Karpas-422 (cell line): ENCODE measurements around the gene TIMM8B. TPM values are rescaled to one million over a fixed set of nuclear protein-coding genes. Genes with fewer than 3 reads are reported as not detected.

Experiments
- DNase-seq: peaks from one replicate; pipeline ENCODE4 v3.0.0-alpha.2; 2015
- H2AFZ ChIP-seq: fragments of 200-600 bp; sonication (generic); 2 replicates; pipeline ENCODE4 v1.6.1; 2014; ENCODE audit warnings: antibody characterized with exemption, low read length, mixed read lengths
- H3K27ac ChIP-seq: fragments of 200-600 bp; sonication (generic); 2 replicates; pipeline ENCODE4 v1.5.1; 2014; ENCODE audit warnings: mild to moderate bottlenecking, low read length, moderate library complexity
- H3K27me3 ChIP-seq: fragments of 200-600 bp; sonication (generic); 2 replicates; pipeline ENCODE4 v1.6.1; 2014; ENCODE audit warnings: low read length, mixed read lengths
- H3K36me3 ChIP-seq: fragments of 200-600 bp; sonication (generic); 2 replicates; pipeline ENCODE4 v1.6.1; 2014; ENCODE audit warnings: low read length, mixed read lengths; ENCODE audit not compliant: insufficient read depth
- H3K4me1 ChIP-seq: fragments of 200-600 bp; sonication (generic); 2 replicates; pipeline ENCODE4 v1.6.1; 2014; ENCODE audit warnings: mild to moderate bottlenecking, low read length, mixed read lengths
- H3K4me2 ChIP-seq: fragments of 200-600 bp; sonication (generic); 2 replicates; pipeline ENCODE4 v1.6.1; 2014; ENCODE audit warnings: low read length, low read depth, mild to moderate bottlenecking; ENCODE audit not compliant: poor library complexity, severe bottlenecking
- H3K4me3 ChIP-seq: fragments of 200-600 bp; sonication (generic); 2 replicates; pipeline ENCODE4 v1.5.1; 2014; ENCODE audit warnings: mild to moderate bottlenecking, antibody characterized with exemption, low read length, mixed read lengths
- H3K79me2 ChIP-seq: fragments of 200-600 bp; sonication (generic); 2 replicates; pipeline ENCODE4 v1.6.1; 2014; ENCODE audit warnings: mild to moderate bottlenecking, low read length, mixed read lengths
- H3K9ac ChIP-seq: fragments of 200-600 bp; sonication (generic); 2 replicates; pipeline ENCODE4 v1.6.0; 2014; ENCODE audit warnings: low read length
- H3K9me2 ChIP-seq: fragments of 200-600 bp; sonication (generic), shearing (Covaris generic); replicated peaks from 2 replicates; pipeline ENCODE4 v1.6.0; 2014; ENCODE audit warnings: mild to moderate bottlenecking, low read length, moderate library complexity; ENCODE audit not compliant: insufficient read depth
- H3K9me3 ChIP-seq: fragments of 300-700, 200-600 bp; sonication (generic); 2 replicates; pipeline ENCODE4 v1.6.1; 2014; ENCODE audit warnings: low read length, mixed read lengths
- H4K20me1 ChIP-seq: fragments of 200-600 bp; sonication (generic); 2 replicates; pipeline ENCODE4 v1.6.1; 2014; ENCODE audit warnings: mild to moderate bottlenecking, antibody characterized with exemption, low read length, low read depth; ENCODE audit not compliant: insufficient read depth
- total RNA-seq: library from RNA; depleted of rRNA; stranded (reverse); fragments of >200 nt; shearing (Covaris generic); gene quantifications from 2 replicates; pipeline ENCODE4 v1.2.3, GENCODE V29; 2014; ENCODE audit warnings: low replicate concordance; rRNA removed

The TIMM8B gene, protein sequence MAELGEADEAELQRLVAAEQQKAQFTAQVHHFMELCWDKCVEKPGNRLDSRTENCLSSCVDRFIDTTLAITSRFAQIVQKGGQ
- total RNA-seq, result 53.3 and 73.4 TPM in 2 replicates

DNA sequence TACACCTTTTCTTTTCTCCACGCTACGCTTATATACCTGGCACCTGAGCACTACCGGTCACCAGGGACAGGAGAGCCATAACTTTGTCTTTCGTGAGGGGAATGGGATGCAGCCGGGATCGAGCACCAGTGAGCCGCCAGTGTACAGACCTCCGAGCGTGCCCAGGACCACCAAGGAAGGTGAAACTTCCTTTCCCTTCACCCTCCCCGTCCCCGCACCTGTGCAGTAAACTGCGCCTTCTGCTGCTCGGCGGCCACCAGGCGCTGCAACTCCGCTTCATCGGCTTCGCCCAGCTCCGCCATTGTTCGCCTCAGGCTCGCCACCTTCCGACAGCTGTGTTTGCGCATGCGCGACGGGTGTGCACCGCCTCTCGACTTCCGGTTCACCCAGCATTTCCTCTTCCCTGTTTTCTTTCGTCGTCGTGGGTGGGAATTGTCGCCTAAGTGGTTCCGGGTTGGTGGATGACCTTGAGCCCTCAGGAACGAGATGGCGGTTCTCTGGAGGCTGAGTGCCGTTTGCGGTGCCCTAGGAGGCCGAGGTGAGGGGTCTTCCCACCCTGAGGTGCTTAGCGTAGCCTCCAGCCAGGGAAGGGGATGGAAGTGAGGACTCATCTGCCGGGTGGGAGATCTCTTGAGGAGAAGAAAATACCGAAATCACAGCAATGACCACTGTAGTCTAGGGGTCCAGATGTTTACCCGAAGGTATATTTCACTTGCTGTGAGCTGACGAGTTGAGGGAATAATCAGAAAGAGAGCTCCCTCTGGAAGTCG is at the start of gene TIMM8B, which contains the start of gene SDHD:
Gene TIMM8B, minus strand, starts transcription at position 335 of the 770 bp plus-strand sequence. Its CDS starts 33 bp downstream, at position 302.
Gene SDHD, plus strand, starts transcription at position 452 of the 770 bp plus-strand sequence. Its CDS starts 35 bp downstream, at position 487.
- Histone ChIP-seq H3K4me3 (peak within 1 kb of the TSS; percentile 92), H3K9me2 (no peaks in the 10 kb centered on the region), H2AFZ (peak within 1 kb of the TSS; percentile 43; the same call in 1 of the 2 replicates), H4K20me1 (no peaks in the 10 kb centered on the region), H3K79me2 (peaks cover 57% of the 10 kb centered on the region), H3K36me3 (peaks cover 28% of the 10 kb centered on the region), H3K9me3 (no peaks in the 10 kb centered on the region), H3K4me2 (peak within 1 kb of the TSS; percentile 80), H3K4me1 (peaks cover 22% of the 10 kb centered on the region), H3K27me3 (no peaks in the 10 kb centered on the region), H3K9ac (peak within 1 kb of the TSS; percentile 92), H3K27ac (peak within 1 kb of the TSS; percentile 54)
- peak; percentile 96 for DNase-seq

DNA sequence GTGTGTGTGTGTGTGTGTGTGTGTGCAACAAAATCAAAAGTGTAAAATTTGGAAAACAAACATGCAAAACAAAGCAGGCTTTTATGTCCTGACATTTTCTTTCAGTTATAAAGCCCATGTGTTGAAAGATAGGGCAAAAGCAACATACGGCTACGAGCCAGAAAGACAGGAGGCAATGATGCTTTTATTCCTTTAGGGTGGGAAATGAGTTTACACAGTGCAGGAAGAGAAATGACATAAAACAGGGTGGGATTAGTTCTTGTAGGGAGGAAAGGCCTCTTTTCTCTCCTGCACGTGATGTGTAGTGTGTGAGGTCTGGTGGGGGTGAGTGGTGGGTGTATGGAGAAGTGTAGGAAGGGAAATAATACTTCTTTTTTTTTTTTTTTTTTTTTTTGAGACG is 47.9 kb upstream of the TIMM8B start:
- Histone ChIP-seq H3K79me2 (no peaks in the 10 kb centered on the region), H2AFZ (no peak overlapping the region), H3K9me3 (no peaks in the 10 kb centered on the region), H3K9me2 (no peaks in the 10 kb centered on the region), H3K4me3 (no peak overlapping the region), H3K27ac (no peak overlapping the region), H3K4me2 (no peak overlapping the region), H3K36me3 (no peaks in the 10 kb centered on the region), H3K4me1 (no peaks in the 10 kb centered on the region), H4K20me1 (no peaks in the 10 kb centered on the region), H3K9ac (no peak overlapping the region), H3K27me3 (no peaks in the 10 kb centered on the region)
- no peak for DNase-seq

DNA sequence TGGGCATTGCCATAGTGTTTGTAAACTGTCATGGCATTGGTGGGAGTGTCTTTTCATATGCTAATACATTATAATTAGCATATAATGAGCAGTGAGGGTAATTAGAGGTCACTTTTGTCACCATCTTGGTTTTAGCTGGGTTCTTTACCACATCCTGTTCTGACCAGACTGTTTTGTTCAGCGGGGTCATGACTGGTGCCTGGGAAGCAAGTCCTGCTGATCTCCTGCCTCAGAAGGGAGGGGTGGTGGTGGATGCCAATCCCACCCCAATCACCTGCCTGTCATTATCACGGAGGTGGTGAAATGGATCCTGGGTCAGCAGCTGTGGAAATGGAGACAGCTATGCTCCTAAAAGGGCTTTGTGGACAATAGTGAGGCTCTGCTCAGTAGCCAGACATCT is 46.2 kb upstream of the TIMM8B start:
- Histone ChIP-seq H3K9ac (no peak overlapping the region), H3K79me2 (no peaks in the 10 kb centered on the region), H3K4me3 (no peak overlapping the region), H2AFZ (no peak overlapping the region), H3K36me3 (no peaks in the 10 kb centered on the region), H3K9me3 (no peaks in the 10 kb centered on the region), H4K20me1 (no peaks in the 10 kb centered on the region), H3K4me2 (no peak overlapping the region), H3K27ac (no peak overlapping the region), H3K27me3 (no peaks in the 10 kb centered on the region), H3K4me1 (no peaks in the 10 kb centered on the region), H3K9me2 (no peaks in the 10 kb centered on the region)
- DNase-seq, result no peak

DNA sequence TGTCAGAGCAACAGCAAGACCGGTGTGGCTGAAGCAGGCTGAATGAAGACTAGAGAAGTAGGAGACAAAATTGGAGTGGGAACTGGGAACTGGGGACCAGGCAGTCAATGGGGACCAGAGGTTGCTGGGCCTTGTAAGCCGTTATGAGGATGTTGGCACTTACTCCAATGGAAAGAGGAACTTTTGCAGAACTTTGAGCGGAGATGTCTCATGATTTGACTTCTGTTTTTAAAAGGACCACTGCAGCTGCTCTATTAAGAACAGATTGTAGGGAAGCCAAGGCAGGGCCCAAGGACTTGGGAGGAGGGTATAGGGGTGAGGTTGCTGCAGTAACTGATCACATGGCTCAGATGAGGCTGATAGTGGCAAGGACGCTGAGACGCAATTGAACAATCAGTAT is 43.1 kb upstream of the TIMM8B start:
- Histone ChIP-seq H2AFZ (no peak overlapping the region), H3K4me3 (no peak overlapping the region), H3K36me3 (no peaks in the 10 kb centered on the region), H3K27ac (no peak overlapping the region), H3K9ac (no peak overlapping the region), H3K27me3 (no peaks in the 10 kb centered on the region), H3K4me1 (no peaks in the 10 kb centered on the region), H3K79me2 (no peaks in the 10 kb centered on the region), H3K4me2 (no peak overlapping the region), H3K9me3 (no peaks in the 10 kb centered on the region), H4K20me1 (no peaks in the 10 kb centered on the region), H3K9me2 (no peaks in the 10 kb centered on the region)
- DNase-seq, result no peak

DNA sequence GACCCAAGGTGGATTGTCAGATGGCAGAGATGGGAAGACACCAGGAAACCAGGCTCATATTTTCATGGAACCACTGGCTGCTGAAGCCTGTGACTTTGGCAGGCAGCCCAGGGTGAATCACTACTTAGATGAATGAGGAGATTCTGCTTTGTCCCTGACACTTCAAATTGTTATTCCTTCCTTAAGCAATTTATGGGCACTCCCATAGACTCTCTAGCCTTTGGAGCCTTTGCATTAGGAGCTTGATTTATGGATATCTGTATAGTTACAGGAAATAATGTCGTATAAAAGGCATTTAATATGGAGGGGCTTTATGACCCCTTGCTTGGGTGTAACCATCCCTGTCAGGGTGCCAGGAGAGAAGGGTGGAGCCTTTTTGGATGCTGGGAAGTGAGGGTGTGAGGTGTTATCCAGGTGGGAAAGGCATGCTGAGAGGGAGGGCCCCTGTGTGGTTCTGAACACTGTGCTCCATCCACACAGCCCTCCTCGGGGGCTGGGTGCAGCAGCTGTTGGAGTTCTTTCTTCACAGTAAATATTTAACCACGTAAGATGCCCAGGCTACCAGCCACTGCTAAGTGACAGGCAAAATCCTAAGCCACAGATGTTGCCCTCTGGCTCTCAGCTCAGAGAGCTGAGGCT is 42.0 kb upstream of the TIMM8B start:
- Histone ChIP-seq H3K4me2 (no peak overlapping the region), H3K27me3 (no peaks in the 10 kb centered on the region), H3K36me3 (no peaks in the 10 kb centered on the region), H3K27ac (no peak overlapping the region), H3K4me1 (no peaks in the 10 kb centered on the region), H3K9ac (no peak overlapping the region), H3K79me2 (no peaks in the 10 kb centered on the region), H3K9me2 (no peaks in the 10 kb centered on the region), H4K20me1 (no peaks in the 10 kb centered on the region), H2AFZ (no peak overlapping the region), H3K4me3 (no peak overlapping the region), H3K9me3 (no peaks in the 10 kb centered on the region)
- no peak for DNase-seq

DNA sequence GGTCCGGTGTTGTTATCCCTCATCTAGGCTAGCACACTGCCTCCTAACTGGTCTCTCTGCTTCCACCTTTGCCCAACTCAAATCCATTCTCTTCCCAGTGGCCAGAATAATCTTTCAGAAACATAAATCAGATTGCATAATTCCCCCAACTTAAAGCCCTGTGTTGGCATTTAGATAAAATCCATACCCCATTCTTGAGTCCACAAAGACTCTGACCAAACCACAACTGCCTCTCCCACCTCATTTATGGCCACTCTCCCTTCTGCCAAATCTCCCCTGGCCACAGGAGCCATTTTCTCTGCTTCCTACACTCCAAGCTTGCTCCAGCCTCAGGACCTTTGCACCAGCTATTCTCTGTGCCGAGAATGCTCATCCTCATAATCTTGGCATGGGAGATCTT is 40.5 kb upstream of the TIMM8B start:
- no peak overlapping the region for H2AFZ ChIP-seq
- H3K9me2 ChIP-seq, result no peaks in the 10 kb centered on the region
- no peaks in the 10 kb centered on the region for H3K36me3 ChIP-seq

DNA sequence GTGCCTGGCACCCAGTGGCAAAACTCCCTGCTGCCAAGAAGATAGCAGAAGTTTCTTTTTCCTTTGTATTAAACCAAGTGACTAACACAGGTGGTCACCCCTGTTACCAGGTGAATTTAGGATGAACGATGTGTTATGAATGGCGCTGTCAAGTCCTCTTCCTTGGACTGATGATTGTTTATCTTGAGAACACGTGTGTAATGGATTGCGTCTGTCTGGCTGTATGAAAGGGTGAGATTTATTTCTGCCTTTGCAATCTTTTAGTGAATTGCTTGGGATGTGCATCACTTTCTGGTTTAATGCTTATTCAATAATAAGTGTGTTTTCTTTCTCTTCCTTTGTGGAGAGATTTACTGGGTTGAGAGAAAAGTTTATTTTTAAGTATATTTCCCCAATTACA is 36.6 kb upstream of the TIMM8B start:
- H3K9ac ChIP-seq, result no peak overlapping the region
- H3K4me1 ChIP-seq, result no peaks in the 10 kb centered on the region

More for the DNA sequence above, 40.5 kb upstream of the TIMM8B start:
- no peaks in the 10 kb centered on the region for H3K4me1 ChIP-seq
- H3K4me2 ChIP-seq, result no peak overlapping the region
- H3K27ac ChIP-seq, result no peak overlapping the region
- no peak for DNase-seq
- H4K20me1 ChIP-seq, result no peaks in the 10 kb centered on the region
- H3K4me3 ChIP-seq, result no peak overlapping the region
- no peaks in the 10 kb centered on the region for H3K27me3 ChIP-seq
- H3K9ac ChIP-seq, result no peak overlapping the region
- no peaks in the 10 kb centered on the region for H3K9me3 ChIP-seq
- H3K79me2 ChIP-seq, result no peaks in the 10 kb centered on the region

DNA sequence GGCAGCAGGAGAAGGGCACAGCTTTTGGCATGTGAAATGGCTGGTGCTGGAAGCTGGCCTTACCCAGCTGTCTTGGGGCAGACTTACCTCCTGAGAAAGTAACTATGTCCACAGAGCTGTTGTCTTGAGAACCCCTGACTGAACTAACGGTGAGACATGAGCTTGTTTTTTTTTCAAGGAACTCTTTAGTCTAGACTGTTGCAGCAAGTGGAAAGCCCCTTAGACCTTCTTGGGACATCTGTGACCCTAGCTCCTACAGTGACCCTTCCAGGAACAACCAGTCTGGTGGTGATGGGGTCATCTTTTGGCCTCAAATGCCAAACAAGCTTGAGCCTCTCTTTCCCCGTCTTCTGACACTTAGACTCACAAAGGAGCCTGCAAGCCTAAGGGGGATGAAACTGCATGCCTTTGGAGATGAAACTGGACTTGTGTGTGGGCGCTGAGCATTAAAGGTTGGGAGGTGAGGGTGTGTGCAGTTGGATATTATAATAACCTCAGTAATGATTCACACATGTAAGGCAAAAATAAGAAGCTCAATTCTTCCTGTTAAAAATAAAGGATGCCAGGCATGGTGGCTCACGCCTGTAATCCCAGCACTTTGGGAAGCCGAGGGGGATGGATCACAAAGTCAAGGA is 35.5 kb upstream of the TIMM8B start:
- Histone ChIP-seq H3K9ac (no peak overlapping the region), H3K9me2 (no peaks in the 10 kb centered on the region), H3K4me3 (no peak overlapping the region), H3K27ac (no peak overlapping the region), H3K4me1 (no peaks in the 10 kb centered on the region), H3K27me3 (no peaks in the 10 kb centered on the region), H4K20me1 (no peaks in the 10 kb centered on the region), H3K4me2 (no peak overlapping the region), H3K79me2 (no peaks in the 10 kb centered on the region), H3K9me3 (no peaks in the 10 kb centered on the region), H3K36me3 (no peaks in the 10 kb centered on the region), H2AFZ (no peak overlapping the region)
- no peak for DNase-seq

More for the DNA sequence above, 36.6 kb upstream of the TIMM8B start:
- Histone ChIP-seq H3K9me2 (no peaks in the 10 kb centered on the region), H3K36me3 (no peaks in the 10 kb centered on the region), H3K27ac (no peak overlapping the region), H3K79me2 (no peaks in the 10 kb centered on the region), H3K27me3 (no peaks in the 10 kb centered on the region), H3K4me2 (no peak overlapping the region), H3K4me3 (no peak overlapping the region), H4K20me1 (no peaks in the 10 kb centered on the region), H2AFZ (no peak overlapping the region), H3K9me3 (no peaks in the 10 kb centered on the region)
- DNase-seq, result no peak
